Subcutaneous abdominal adipose tissue (tissue), 5 donors: ENCODE data around the gene FAM200C.

Source experiments
- H3K27ac ChIP-seq: one replicate; pipeline ENCODE4 v1.7.0; 2013; ENCODE audit warnings: low read depth, mild to moderate bottlenecking, inconsistent platforms, low read length, moderate library complexity
- H3K27me3 ChIP-seq, 5 donors: one replicate each; pipeline ENCODE4 v1.7.0; 2013; ENCODE audit warnings: low read length in 5 of 5, inconsistent platforms in 1 of 5; ENCODE audit not compliant: control insufficient read depth in 5 of 5, insufficient read depth in 4 of 5
- H3K36me3 ChIP-seq, 5 donors: one replicate each; pipeline ENCODE4 v1.7.0; 2013; ENCODE audit warnings: low read length in 5 of 5; ENCODE audit not compliant: control insufficient read depth in 5 of 5, insufficient read depth in 5 of 5
- H3K4me1 ChIP-seq, 5 donors: one replicate each; pipeline ENCODE4 v1.7.0; 2013; ENCODE audit warnings: low read length in 5 of 5, mild to moderate bottlenecking in 3 of 5, moderate library complexity in 1 of 5; ENCODE audit not compliant: control insufficient read depth in 5 of 5, insufficient read depth in 5 of 5
- H3K4me3 ChIP-seq, 5 donors: one replicate each; pipeline ENCODE4 v1.7.0; 2013; ENCODE audit warnings: low read length in 5 of 5, low read depth in 1 of 5
- H3K9ac ChIP-seq, 5 donors: one replicate each; pipeline ENCODE4 v1.7.0; 2013; ENCODE audit warnings: low read length in 5 of 5, mild to moderate bottlenecking in 4 of 5, moderate library complexity in 3 of 5
- H3K9me3 ChIP-seq, 5 donors: one replicate each; pipeline ENCODE4 v1.7.0; 2013; ENCODE audit warnings: low read length in 5 of 5; ENCODE audit not compliant: control insufficient read depth in 5 of 5
- donor health status: healthy.
- donor health status: healthy.
- donor health status: healthy.
- donor health status: healthy.
- donor health status: healthy.

Gene FAM200C

GRCh38 chr5:160375166-160375565 lies 24.7 kb downstream of the FAM200C start:
- Histone ChIP-seq H3K27ac (no peak overlapping the region), H3K4me3 (no peak overlapping the region), H3K9me3 (no peaks in the 10 kb centered on the region), H3K4me1 (peaks cover 4 to 14% (median 11%) of the 10 kb centered on the region in 5 donors), H3K9ac (no peak overlapping the region), H3K27me3 (peaks cover 0 to 5% (median 3%) of the 10 kb centered on the region in 5 donors), H3K36me3 (no peaks in the 10 kb centered on the region)

GRCh38 chr5:160371294-160371693 lies 28.6 kb downstream of the FAM200C start:
- Histone ChIP-seq H3K4me1 (peaks cover 2 to 15% (median 10%) of the 10 kb centered on the region in 5 donors), H3K9ac (no peak overlapping the region), H3K27ac (no peak overlapping the region), H3K4me3 (no peak overlapping the region), H3K36me3 (no peaks in the 10 kb centered on the region), H3K9me3 (no peaks in the 10 kb centered on the region), H3K27me3 (peaks cover 3 to 18% (median 9%) of the 10 kb centered on the region in 5 donors)

GRCh38 chr5:160370713-160371034 lies 29.2 kb downstream of the FAM200C start:
- Histone ChIP-seq H3K4me1 (peaks cover 2 to 15% (median 10%) of the 10 kb centered on the region in 5 donors), H3K9ac (peak overlapping the region in 1 of 5 donors; percentile 31), H3K27me3 (peaks cover 3 to 18% (median 10%) of the 10 kb centered on the region in 5 donors), H3K4me3 (peak overlapping the region; percentile 58 to 76 (median 65)), H3K9me3 (no peaks in the 10 kb centered on the region), H3K27ac (no peak overlapping the region), H3K36me3 (no peaks in the 10 kb centered on the region)

- H3K27me3 ChIP-seq, result peaks cover 3 to 18% (median 10%) of the 10 kb centered on the region in 5 donors
- H3K27ac ChIP-seq, result no peak within 1 kb of the TSS
- H3K9ac ChIP-seq, result peak within 1 kb of the TSS in 3 of 5 donors; percentile 31 to 60 (median 46)
Observed at GRCh38 chr5:160369990-160370712, 29.7 kb downstream of the FAM200C start, which contains the start of gene C1QTNF2. Gene C1QTNF2 (minus strand): TSS chr5:160370626. CDS start chr5:160355011, 15,615 bp downstream.

GRCh38 chr5:160367885-160368284 lies 32.0 kb downstream of the FAM200C start:
- H3K36me3 ChIP-seq, result no peaks in the 10 kb centered on the region
- peaks cover 3 to 18% (median 7%) of the 10 kb centered on the region in 5 donors for H3K27me3 ChIP-seq
- H3K4me3 ChIP-seq, result no peak overlapping the region
- H3K27ac ChIP-seq, result no peak overlapping the region
- no peaks in the 10 kb centered on the region for H3K9me3 ChIP-seq
- peaks cover 2 to 21% (median 14%) of the 10 kb centered on the region in 5 donors for H3K4me1 ChIP-seq
- no peak overlapping the region for H3K9ac ChIP-seq

More at GRCh38 chr5:160369990-160370712, 29.7 kb downstream of the FAM200C start, which contains the start of gene C1QTNF2:
- H3K36me3 ChIP-seq, result no peaks in the 10 kb centered on the region
- peaks cover 2 to 15% (median 10%) of the 10 kb centered on the region in 5 donors for H3K4me1 ChIP-seq
- no peaks in the 10 kb centered on the region for H3K9me3 ChIP-seq
- peak within 1 kb of the TSS; percentile 58 to 80 (median 69) for H3K4me3 ChIP-seq

GRCh38 chr5:160367261-160367660 lies 32.6 kb downstream of the FAM200C start:
- H3K27me3 ChIP-seq, result peaks cover 3 to 18% (median 7%) of the 10 kb centered on the region in 5 donors
- H3K9me3 ChIP-seq, result no peaks in the 10 kb centered on the region
- peaks cover 2 to 21% (median 14%) of the 10 kb centered on the region in 5 donors for H3K4me1 ChIP-seq
- H3K27ac ChIP-seq, result no peak overlapping the region
- no peak overlapping the region for H3K4me3 ChIP-seq
- H3K36me3 ChIP-seq, result no peaks in the 10 kb centered on the region
- H3K9ac ChIP-seq, result no peak overlapping the region

GRCh38 chr5:160366230-160366629 lies 33.6 kb downstream of the FAM200C start:
- no peaks in the 10 kb centered on the region for H3K9me3 ChIP-seq
- peaks cover 3 to 18% (median 7%) of the 10 kb centered on the region in 5 donors for H3K27me3 ChIP-seq

GRCh38 chr5:160363660-160364395 lies 36.0 kb downstream of the FAM200C start:
- no peaks in the 10 kb centered on the region for H3K36me3 ChIP-seq
- no peak overlapping the region for H3K4me3 ChIP-seq
- H3K27me3 ChIP-seq, result peaks cover 0 to 9% (median 3%) of the 10 kb centered on the region in 5 donors
- H3K9me3 ChIP-seq, result no peaks in the 10 kb centered on the region
- peak overlapping the region in 1 of 5 donors; percentile 26 for H3K9ac ChIP-seq
- H3K27ac ChIP-seq, result no peak overlapping the region
- peaks cover 2 to 7% (median 5%) of the 10 kb centered on the region in 5 donors for H3K4me1 ChIP-seq

More at GRCh38 chr5:160366230-160366629, 33.6 kb downstream of the FAM200C start:
- peaks cover 2 to 21% (median 14%) of the 10 kb centered on the region in 5 donors for H3K4me1 ChIP-seq
- H3K4me3 ChIP-seq, result no peak overlapping the region
- no peak overlapping the region for H3K27ac ChIP-seq
- no peak overlapping the region for H3K9ac ChIP-seq
- no peaks in the 10 kb centered on the region for H3K36me3 ChIP-seq

- Histone ChIP-seq H3K4me1 (peaks cover 2 to 12% (median 8%) of the 10 kb centered on the region in 5 donors), H3K36me3 (no peaks in the 10 kb centered on the region), H3K27ac (no peak overlapping the region), H3K9me3 (no peaks in the 10 kb centered on the region), H3K9ac (peak overlapping the region in 1 of 5 donors; percentile 26), H3K27me3 (peaks cover 0 to 9% (median 3%) of the 10 kb centered on the region in 5 donors), H3K4me3 (no peak overlapping the region)
Observed at GRCh38 chr5:160363211-160363610, 36.6 kb downstream of the FAM200C start.
